HepG2 (cell line): ENCODE results near the gene RSPH4A. TPM values are rescaled to one million over a fixed set of nuclear protein-coding genes. Genes with fewer than 3 reads are reported as not detected.

Experiments
- CC2D1A ChIP-seq: sonication (generic); formaldehyde crosslinking; IDR thresholded peaks from 2 replicates; pipeline ENCODE4 v1.8.1; 2023; ENCODE audit warnings: mild to moderate bottlenecking, missing genetic modification reagents
- CREBL2 ChIP-seq: sonication (generic); formaldehyde crosslinking; IDR thresholded peaks from 2 replicates; pipeline ENCODE4 v1.8.1; 2023; ENCODE audit warnings: missing genetic modification reagents, mild to moderate bottlenecking, borderline replicate concordance
- GFI1 ChIP-seq: sonication (generic); formaldehyde crosslinking; IDR thresholded peaks from 2 replicates; pipeline ENCODE4 v1.5.0; 2020; ENCODE audit warnings: missing genetic modification reagents, mild to moderate bottlenecking, borderline replicate concordance
- HDAC6 ChIP-seq: fragments of 200-600 bp; sonication (generic); IDR thresholded peaks from 2 replicates; pipeline ENCODE4 v1.7.0; 2017; ENCODE audit warnings: mild to moderate bottlenecking, antibody characterized with exemption, low read length, low read depth
- TFAP4 ChIP-seq: sonication (generic); IDR thresholded peaks from 2 replicates; pipeline ENCODE4 v1.6.1; 2016; ENCODE audit warnings: low read depth, borderline replicate concordance
- TFDP1 ChIP-seq: IDR thresholded peaks from 2 replicates; pipeline ENCODE4 v1.6.1; 2016; ENCODE audit warnings: missing compliant biosample characterization, missing genetic modification reagents, borderline replicate concordance
- TGIF2 ChIP-seq: IDR thresholded peaks from 2 replicates; pipeline ENCODE4 v1.6.1; 2016; ENCODE audit warnings: control low read depth, missing compliant biosample characterization
- UBTF ChIP-seq: sonication (generic); formaldehyde crosslinking; IDR thresholded peaks from 2 replicates; pipeline ENCODE4 v1.4.0; 2020; ENCODE audit warnings: mild to moderate bottlenecking, missing genetic modification reagents
- ZNF17 ChIP-seq: sonication (generic); formaldehyde crosslinking; IDR thresholded peaks from 2 replicates; pipeline ENCODE4 v1.5.0; 2020; ENCODE audit warnings: mild to moderate bottlenecking, missing genetic modification reagents
- ZNF3 ChIP-seq: IDR thresholded peaks from 2 replicates; pipeline ENCODE4 v1.7.0; 2017; ENCODE audit warnings: inconsistent platforms
- ZNF333 ChIP-seq: sonication (generic); formaldehyde crosslinking; IDR thresholded peaks from 2 replicates; pipeline ENCODE4 v1.4.0; 2020; ENCODE audit warnings: mild to moderate bottlenecking, missing genetic modification reagents, borderline replicate concordance
- ZNF337 ChIP-seq: sonication (generic); formaldehyde crosslinking; IDR thresholded peaks from 2 replicates; pipeline ENCODE4 v1.5.1; 2020; ENCODE audit warnings: missing genetic modification reagents, low read depth, mild to moderate bottlenecking, borderline replicate concordance
- ZNF496 ChIP-seq: sonication (generic); formaldehyde crosslinking; IDR thresholded peaks from 2 replicates; pipeline ENCODE4 v1.8.1; 2023; ENCODE audit warnings: mild to moderate bottlenecking, moderate library complexity, missing genetic modification reagents; ENCODE audit not compliant: insufficient replicate concordance
- ZNF615 ChIP-seq: sonication (generic); formaldehyde crosslinking; IDR thresholded peaks from 2 replicates; pipeline ENCODE4 v1.5.0; 2020; ENCODE audit warnings: mild to moderate bottlenecking, missing genetic modification reagents, borderline replicate concordance
- ZNF674 ChIP-seq: sonication (generic); formaldehyde crosslinking; IDR thresholded peaks from 2 replicates; pipeline ENCODE4 v1.5.0; 2020; ENCODE audit warnings: low read depth, mild to moderate bottlenecking, missing genetic modification reagents
- polyA plus RNA-seq, 8 experiments: library from polyadenylated mRNA; depleted of rRNA in 3 of 8; stranded (reverse) in 7 of 8; unstranded in 1 of 8; fragments of >200 nt; fragmentation: Illumina TruSeq in 4 of 8; extraction: Trizol in 4 of 8; gene quantifications; 2 replicates each; pipeline versions ENCODE4 v1.2.1 to v1.2.3, GENCODE V29; 2011 to 2016; ENCODE audit warnings: low read depth in 4 of 8, missing spikeins in 1 of 8, mixed read lengths in 1 of 8; ENCODE audit not compliant: insufficient read depth in 1 of 8
- total RNA-seq, 5 experiments: library from RNA; depleted of rRNA; stranded (reverse); fragments of >200 nt; fragmentation: Illumina TruSeq; extraction: Trizol; gene quantifications; 2 replicates each; pipeline ENCODE4 v1.2.3, GENCODE V29; 2016; ENCODE audit warnings: low read depth in 1 of 5
- TF ChIP-seq, protein P1 (sequence below): sonication (generic); formaldehyde crosslinking; IDR thresholded peaks from 2 replicates; pipeline ENCODE4 v1.4.0; 2020; ENCODE audit warnings: missing genetic modification reagents, borderline replicate concordance
- TF ChIP-seq, protein P2 (sequence below): sonication (generic); formaldehyde crosslinking; IDR thresholded peaks from 2 replicates; pipeline ENCODE4 v1.9.0; 2021; ENCODE audit warnings: missing genetic modification reagents, borderline replicate concordance

RSPH4A gene
- total and polyA plus RNA-seq, 2 of the 13 experiments (the other 11 are each of a cell fraction or from before 2014, with no cell fraction given), result 0.24 to 0.40 TPM

GRCh38 chr6:116570856-116571682 is 45.2 kb upstream of the RSPH4A start, which contains the start of gene RWDD1 (continued):
- TF ChIP-seq TGIF2 (peak; percentile 99), UBTF (CRISPR knock-in tag) (peak; percentile 100), ZNF3 (CRISPR knock-in tag) (peak; percentile 15; the same call in 1 of the 2 replicates), TFDP1 (CRISPR knock-in tag) (peak; percentile 83; the same call in 1 of the 2 replicates), TFAP4 (peak; percentile 51; the same call in 1 of the 2 replicates), CREBL2 (CRISPR knock-in tag) (peak; percentile 86; the same call in 1 of the 2 replicates), ZNF17 (CRISPR knock-in tag) (no peak), ZNF496 (CRISPR knock-in tag) (no peak), GFI1 (peak; percentile 94), ZNF674 (no peak), ZNF337 (CRISPR knock-in tag) (peak; percentile 85; the same call in 1 of the 2 replicates), ZNF615 (peak; percentile 71; the same call in 1 of the 2 replicates), CC2D1A (CRISPR knock-in tag) (no peak), HDAC6 (0 out of 2 replicates have a peak, but pooled peaks have one; percentile 3), ZNF333 (CRISPR knock-in tag) (peak; percentile 85; the same call in 1 of the 2 replicates)
- TF ChIP-seq, protein P1, sequence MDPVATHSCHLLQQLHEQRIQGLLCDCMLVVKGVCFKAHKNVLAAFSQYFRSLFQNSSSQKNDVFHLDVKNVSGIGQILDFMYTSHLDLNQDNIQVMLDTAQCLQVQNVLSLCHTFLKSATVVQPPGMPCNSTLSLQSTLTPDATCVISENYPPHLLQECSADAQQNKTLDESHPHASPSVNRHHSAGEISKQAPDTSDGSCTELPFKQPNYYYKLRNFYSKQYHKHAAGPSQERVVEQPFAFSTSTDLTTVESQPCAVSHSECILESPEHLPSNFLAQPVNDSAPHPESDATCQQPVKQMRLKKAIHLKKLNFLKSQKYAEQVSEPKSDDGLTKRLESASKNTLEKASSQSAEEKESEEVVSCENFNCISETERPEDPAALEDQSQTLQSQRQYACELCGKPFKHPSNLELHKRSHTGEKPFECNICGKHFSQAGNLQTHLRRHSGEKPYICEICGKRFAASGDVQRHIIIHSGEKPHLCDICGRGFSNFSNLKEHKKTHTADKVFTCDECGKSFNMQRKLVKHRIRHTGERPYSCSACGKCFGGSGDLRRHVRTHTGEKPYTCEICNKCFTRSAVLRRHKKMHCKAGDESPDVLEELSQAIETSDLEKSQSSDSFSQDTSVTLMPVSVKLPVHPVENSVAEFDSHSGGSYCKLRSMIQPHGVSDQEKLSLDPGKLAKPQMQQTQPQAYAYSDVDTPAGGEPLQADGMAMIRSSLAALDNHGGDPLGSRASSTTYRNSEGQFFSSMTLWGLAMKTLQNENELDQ, result peak; percentile 18; the same call in 1 of the 2 replicates
- TF ChIP-seq, protein P2, sequence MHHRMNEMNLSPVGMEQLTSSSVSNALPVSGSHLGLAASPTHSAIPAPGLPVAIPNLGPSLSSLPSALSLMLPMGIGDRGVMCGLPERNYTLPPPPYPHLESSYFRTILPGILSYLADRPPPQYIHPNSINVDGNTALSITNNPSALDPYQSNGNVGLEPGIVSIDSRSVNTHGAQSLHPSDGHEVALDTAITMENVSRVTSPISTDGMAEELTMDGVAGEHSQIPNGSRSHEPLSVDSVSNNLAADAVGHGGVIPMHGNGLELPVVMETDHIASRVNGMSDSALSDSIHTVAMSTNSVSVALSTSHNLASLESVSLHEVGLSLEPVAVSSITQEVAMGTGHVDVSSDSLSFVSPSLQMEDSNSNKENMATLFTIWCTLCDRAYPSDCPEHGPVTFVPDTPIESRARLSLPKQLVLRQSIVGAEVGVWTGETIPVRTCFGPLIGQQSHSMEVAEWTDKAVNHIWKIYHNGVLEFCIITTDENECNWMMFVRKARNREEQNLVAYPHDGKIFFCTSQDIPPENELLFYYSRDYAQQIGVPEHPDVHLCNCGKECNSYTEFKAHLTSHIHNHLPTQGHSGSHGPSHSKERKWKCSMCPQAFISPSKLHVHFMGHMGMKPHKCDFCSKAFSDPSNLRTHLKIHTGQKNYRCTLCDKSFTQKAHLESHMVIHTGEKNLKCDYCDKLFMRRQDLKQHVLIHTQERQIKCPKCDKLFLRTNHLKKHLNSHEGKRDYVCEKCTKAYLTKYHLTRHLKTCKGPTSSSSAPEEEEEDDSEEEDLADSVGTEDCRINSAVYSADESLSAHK, result no peak
